ENCODE results near the gene CRHR2. TPM values are rescaled to one million over a fixed set of nuclear protein-coding genes. Genes with fewer than 3 reads are reported as not detected.

The CRHR2 gene
- total and polyA plus RNA-seq, 2 of the 13 experiments (the other 11 are each of a cell fraction or from before 2014, with no cell fraction given), result not detected

DNA sequence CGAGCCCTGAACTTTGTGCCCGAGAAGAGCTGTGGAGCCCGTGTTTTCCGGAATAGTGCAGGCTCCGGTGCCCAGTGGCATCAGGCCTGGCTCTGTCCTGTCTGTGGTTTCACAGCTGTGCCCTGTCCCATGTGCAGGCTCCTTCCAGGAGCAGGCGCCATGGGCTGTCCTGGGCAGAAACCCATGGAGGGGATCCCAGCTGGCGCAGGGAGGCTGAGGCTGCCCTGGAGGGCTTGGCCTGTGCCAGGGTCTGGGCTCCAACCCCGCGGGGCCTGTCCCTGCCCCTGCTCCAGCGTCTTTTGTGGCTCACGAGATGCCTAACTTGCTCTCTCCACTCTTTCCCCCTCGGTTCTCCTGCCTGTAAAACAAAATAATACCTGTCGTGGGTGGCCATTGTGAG is 23.3 kb upstream of the CRHR2 start (continued):
- TF ChIP-seq HES4 (CRISPR knock-in tag; IDR thresholded peaks at IDR 0.05; ENCODE audit: borderline replicate concordance), result no peak
- TF ChIP-seq SPEN (CRISPR knock-in tag; IDR thresholded peaks at IDR 0.05; ENCODE audit: low read depth), result no peak
- no peak for TF ChIP-seq GABPA (IDR thresholded peaks at IDR 0.05; ENCODE audit: low read depth, low read length)
- TF ChIP-seq GABPA (CRISPR knock-in tag; IDR thresholded peaks at IDR 0.05; ENCODE audit: low read depth), result no peak
- TF ChIP-seq, protein P1, sequence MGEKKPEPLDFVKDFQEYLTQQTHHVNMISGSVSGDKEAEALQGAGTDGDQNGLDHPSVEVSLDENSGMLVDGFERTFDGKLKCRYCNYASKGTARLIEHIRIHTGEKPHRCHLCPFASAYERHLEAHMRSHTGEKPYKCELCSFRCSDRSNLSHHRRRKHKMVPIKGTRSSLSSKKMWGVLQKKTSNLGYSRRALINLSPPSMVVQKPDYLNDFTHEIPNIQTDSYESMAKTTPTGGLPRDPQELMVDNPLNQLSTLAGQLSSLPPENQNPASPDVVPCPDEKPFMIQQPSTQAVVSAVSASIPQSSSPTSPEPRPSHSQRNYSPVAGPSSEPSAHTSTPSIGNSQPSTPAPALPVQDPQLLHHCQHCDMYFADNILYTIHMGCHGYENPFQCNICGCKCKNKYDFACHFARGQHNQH (CRISPR knock-in tag; IDR thresholded peaks at IDR 0.05), result no peak
- TF ChIP-seq KDM6A (CRISPR knock-in tag; IDR thresholded peaks at IDR 0.05; ENCODE audit: low read depth), result no peak
- TF ChIP-seq, protein P2, sequence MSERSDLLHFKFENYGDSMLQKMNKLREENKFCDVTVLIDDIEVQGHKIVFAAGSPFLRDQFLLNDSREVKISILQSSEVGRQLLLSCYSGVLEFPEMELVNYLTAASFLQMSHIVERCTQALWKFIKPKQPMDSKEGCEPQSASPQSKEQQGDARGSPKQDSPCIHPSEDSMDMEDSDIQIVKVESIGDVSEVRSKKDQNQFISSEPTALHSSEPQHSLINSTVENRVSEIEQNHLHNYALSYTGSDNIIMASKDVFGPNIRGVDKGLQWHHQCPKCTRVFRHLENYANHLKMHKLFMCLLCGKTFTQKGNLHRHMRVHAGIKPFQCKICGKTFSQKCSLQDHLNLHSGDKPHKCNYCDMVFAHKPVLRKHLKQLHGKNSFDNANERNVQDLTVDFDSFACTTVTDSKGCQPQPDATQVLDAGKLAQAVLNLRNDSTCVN (CRISPR knock-in tag; IDR thresholded peaks at IDR 0.05; ENCODE audit: borderline replicate concordance), result no peak

DNA sequence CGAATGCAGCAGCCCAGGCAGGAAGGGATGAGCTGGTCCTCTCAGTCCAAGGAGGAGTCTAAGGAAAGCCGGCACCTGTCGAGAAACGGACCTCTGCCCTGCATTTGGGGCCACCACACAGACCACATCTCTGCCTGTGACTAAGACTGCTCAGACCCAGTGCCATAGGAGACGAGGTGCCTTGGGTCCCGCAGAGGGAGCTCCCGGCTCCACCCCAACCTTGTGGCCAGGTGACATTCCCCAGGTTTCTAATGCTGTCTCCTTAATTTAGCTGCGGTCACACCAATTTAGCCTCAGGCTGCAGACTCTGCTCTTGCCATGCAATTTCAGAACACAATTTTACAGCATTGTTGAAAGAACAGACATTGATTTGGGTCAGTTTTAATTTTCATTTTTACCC is 22.8 kb upstream of the CRHR2 start:
- no peak overlapping the region for H3K4me2 ChIP-seq (ENCODE audit: low read depth, low read length)
- H4K20me1 ChIP-seq (ENCODE audit: insufficient read depth, low read length), result no peaks in the 10 kb centered on the region
- H3K27ac ChIP-seq (ENCODE audit: extremely low read length, insufficient read depth, low read length), result no peak overlapping the region
- FAIRE-seq (no peak), DNase-seq (ENCODE audit: low spot score) (no peak), ATAC-seq (no peak)
- H3K9me3 ChIP-seq (ENCODE audit: low read length), result no peaks in the 10 kb centered on the region
- no peak overlapping the region for H2AFZ ChIP-seq (ENCODE audit: low read length)
- intact Hi-C loops (cut with micrococcal nuclease; ENCODE audit: unreplicated experiment), result no loop called here
- no TSS peak for BruUV-seq (replicated peaks)
- H3K9ac ChIP-seq (ENCODE audit: insufficient read depth, low read depth, low read length), result no peak overlapping the region
- no peaks in the 10 kb centered on the region for H3K79me2 ChIP-seq (ENCODE audit: insufficient read depth, low read length)
- WGBS (ENCODE audit: low lambda C conversion rate), result 87% methylated on average over 2 of the region's 8 CpGs
- H3K4me1 ChIP-seq (ENCODE audit: insufficient read depth, low read length), result 0 out of 2 replicates have a peak, but pooled peaks cover 1% of the 10 kb centered on the region
- in situ Hi-C loops (cut with HindIII; ENCODE audit: extremely low pct_ligation_motif_present, low pct_unique_long_range_greater_than_20kb), result no loop called here
- ChIA-PET POLR2A (no interaction called here), CTCF (ENCODE audit: low intra/inter-chr PET ratio, low total read pairs) (no interaction called here)
- no peak overlapping the region for H3K4me3 ChIP-seq (replicated peaks in 1 of 3; ENCODE audit: insufficient read depth in 1 of 3, low read depth in 2 of 3, low read length in 3 of 3)
- peaks cover 4 to 8% of the 10 kb centered on the region in 2 experiments; a peak in 4 of 5 replicates for H3K27me3 ChIP-seq (ENCODE audit: control insufficient read depth in 1 of 2, insufficient read depth in 2 of 2, low read length in 2 of 2)
- H3K36me3 ChIP-seq (replicated peaks in 1 of 2; ENCODE audit: control insufficient read depth in 1 of 2, insufficient read depth in 2 of 2, low read length in 2 of 2), result no peaks in the 10 kb centered on the region
- TF ChIP-seq NFYC (CRISPR knock-in tag; IDR thresholded peaks at IDR 0.05), result no peak
- TF ChIP-seq, protein P3, sequence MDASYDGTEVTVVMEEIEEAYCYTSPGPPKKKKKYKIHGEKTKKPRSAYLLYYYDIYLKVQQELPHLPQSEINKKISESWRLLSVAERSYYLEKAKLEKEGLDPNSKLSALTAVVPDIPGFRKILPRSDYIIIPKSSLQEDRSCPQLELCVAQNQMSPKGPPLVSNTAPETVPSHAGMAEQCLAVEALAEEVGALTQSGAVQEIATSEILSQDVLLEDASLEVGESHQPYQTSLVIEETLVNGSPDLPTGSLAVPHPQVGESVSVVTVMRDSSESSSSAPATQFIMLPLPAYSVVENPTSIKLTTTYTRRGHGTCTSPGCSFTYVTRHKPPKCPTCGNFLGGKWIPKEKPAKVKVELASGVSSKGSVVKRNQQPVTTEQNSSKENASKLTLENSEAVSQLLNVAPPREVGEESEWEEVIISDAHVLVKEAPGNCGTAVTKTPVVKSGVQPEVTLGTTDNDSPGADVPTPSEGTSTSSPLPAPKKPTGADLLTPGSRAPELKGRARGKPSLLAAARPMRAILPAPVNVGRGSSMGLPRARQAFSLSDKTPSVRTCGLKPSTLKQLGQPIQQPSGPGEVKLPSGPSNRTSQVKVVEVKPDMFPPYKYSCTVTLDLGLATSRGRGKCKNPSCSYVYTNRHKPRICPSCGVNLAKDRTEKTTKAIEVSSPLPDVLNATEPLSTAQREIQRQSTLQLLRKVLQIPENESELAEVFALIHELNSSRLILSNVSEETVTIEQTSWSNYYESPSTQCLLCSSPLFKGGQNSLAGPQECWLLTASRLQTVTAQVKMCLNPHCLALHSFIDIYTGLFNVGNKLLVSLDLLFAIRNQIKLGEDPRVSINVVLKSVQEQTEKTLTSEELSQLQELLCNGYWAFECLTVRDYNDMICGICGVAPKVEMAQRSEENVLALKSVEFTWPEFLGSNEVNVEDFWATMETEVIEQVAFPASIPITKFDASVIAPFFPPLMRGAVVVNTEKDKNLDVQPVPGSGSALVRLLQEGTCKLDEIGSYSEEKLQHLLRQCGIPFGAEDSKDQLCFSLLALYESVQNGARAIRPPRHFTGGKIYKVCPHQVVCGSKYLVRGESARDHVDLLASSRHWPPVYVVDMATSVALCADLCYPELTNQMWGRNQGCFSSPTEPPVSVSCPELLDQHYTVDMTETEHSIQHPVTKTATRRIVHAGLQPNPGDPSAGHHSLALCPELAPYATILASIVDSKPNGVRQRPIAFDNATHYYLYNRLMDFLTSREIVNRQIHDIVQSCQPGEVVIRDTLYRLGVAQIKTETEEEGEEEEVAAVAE (CRISPR knock-in tag; IDR thresholded peaks at IDR 0.05; ENCODE audit: borderline replicate concordance), result no peak
- TF ChIP-seq ZNF567 (CRISPR knock-in tag; IDR thresholded peaks at IDR 0.05; ENCODE audit: borderline replicate concordance), result no peak
- no peak for TF ChIP-seq MAFK (conservative IDR thresholded peaks at IDR 0.05 in 1 of 2, IDR thresholded peaks at IDR 0.05 in 1 of 2; ENCODE audit: low read length in 2 of 2)
- TF ChIP-seq HDAC2 (CRISPR knock-in tag; IDR thresholded peaks at IDR 0.05), result no peak
- no peak for TF ChIP-seq KLF16 (CRISPR knock-in tag; IDR thresholded peaks at IDR 0.05)
- no peak for TF ChIP-seq HIVEP1 (CRISPR knock-in tag; IDR thresholded peaks at IDR 0.05)
- no peak for TF ChIP-seq NONO (IDR thresholded peaks at IDR 0.05)
- TF ChIP-seq NONO (CRISPR knock-in tag; conservative IDR thresholded peaks at IDR 0.05), result no peak
